Measurements from ENCODE around the gene IARS2. TPM values are rescaled to one million over a fixed set of nuclear protein-coding genes. Genes with fewer than 3 reads are reported as not detected.
A peak's percentile ranks its signal among the peaks of the same experiment; 100 is the strongest.

The IARS2 gene
- total RNA-seq = 10 to 100 TPM; 54.8 to 87.7 (median 75.4) TPM

- Histone ChIP-seq H3K4me1 (peaks cover 13 to 33% (median 25%) of the 10 kb centered on the region in 4 donors), H3K9me3 (no peaks in the 10 kb centered on the region), H3K4me3 (peak within 1 kb of the TSS; percentile 91 to 97 (median 95)), H3K27me3 (no peaks in the 10 kb centered on the region), H3K27ac (replicated peaks in 1 of 4) (peak within 1 kb of the TSS; percentile 82 to 89 (median 85)), H3K36me3 (peaks cover 12 to 30% (median 24%) of the 10 kb centered on the region in 4 donors)
- TF ChIP-seq EP300 (IDR thresholded peaks at IDR 0.05) (no peak), CTCF (IDR thresholded peaks at IDR 0.05) (no peak), POLR2AphosphoS5 (IDR thresholded peaks at IDR 0.05) (peak; percentile 51 to 71), POLR2A (IDR thresholded peaks at IDR 0.05; ENCODE audit: low read depth) (no peak)
- peak; percentile 95 for DNase-seq (ENCODE audit: extremely low spot score)
- intact Hi-C loops (cut with DNase I) = no loop called here
- WGBS = 9% methylated on average over 10 of the region's 73 CpGs
These were observed at the start of gene IARS2 for GRCh38 chr1:220094016-220094911. Gene IARS2, plus strand, starts transcription at chr1:220094132. Its CDS starts 85 bp downstream, at chr1:220094217.

GRCh38 chr1:220044678-220045355 is 49.1 kb upstream of the IARS2 start:
- intact Hi-C loops (cut with DNase I) = loop anchor here (5.0 kb wide), 1 partner anchor 42 kb away; the partner anchor contains the start of gene BPNT1
- 81% methylated on average over 4 of the region's 4 CpGs for WGBS
- peak overlapping the region; percentile 70 to 93 (median 84) for H3K4me3 ChIP-seq
- DNase-seq (ENCODE audit: extremely low spot score) = no peak
- TF ChIP-seq EP300 (IDR thresholded peaks at IDR 0.05) = no peak
- TF ChIP-seq POLR2AphosphoS5 (IDR thresholded peaks at IDR 0.05) = no peak
- no peak for TF ChIP-seq CTCF (IDR thresholded peaks at IDR 0.05)
- no peak for TF ChIP-seq POLR2A (IDR thresholded peaks at IDR 0.05; ENCODE audit: low read depth)
- no peaks in the 10 kb centered on the region for H3K9me3 ChIP-seq
- H3K27ac ChIP-seq (replicated peaks in 1 of 4) = peak overlapping the region; percentile 82 to 94 (median 90)
- H3K4me1 ChIP-seq = peaks cover 10 to 29% (median 28%) of the 10 kb centered on the region in 4 donors
- no peaks in the 10 kb centered on the region for H3K27me3 ChIP-seq
- peaks cover 2 to 18% (median 7%) of the 10 kb centered on the region in 4 donors for H3K36me3 ChIP-seq

- Histone ChIP-seq H3K9me3 (no peaks in the 10 kb centered on the region), H3K27ac (replicated peaks in 1 of 4) (peak overlapping the region; percentile 82 to 94 (median 90)), H3K4me1 (peaks cover 10 to 29% (median 28%) of the 10 kb centered on the region in 4 donors), H3K27me3 (no peaks in the 10 kb centered on the region), H3K36me3 (peaks cover 0 to 11% (median 2%) of the 10 kb centered on the region in 4 donors), H3K4me3 (peak overlapping the region; percentile 70 to 93 (median 84))
- no peak for DNase-seq (ENCODE audit: extremely low spot score)
- 31% methylated on average over 17 of the region's 17 CpGs for WGBS
- intact Hi-C loops (cut with DNase I) = loop anchor here (5.0 kb wide), 1 partner anchor 42 kb away; the partner anchor contains the start of gene BPNT1
- no peak for TF ChIP-seq POLR2AphosphoS5 (IDR thresholded peaks at IDR 0.05)
- TF ChIP-seq POLR2A (IDR thresholded peaks at IDR 0.05; ENCODE audit: low read depth) = no peak
- no peak for TF ChIP-seq EP300 (IDR thresholded peaks at IDR 0.05)
- TF ChIP-seq CTCF (IDR thresholded peaks at IDR 0.05) = no peak
These were observed 48.4 kb upstream of the IARS2 start for GRCh38 chr1:220045356-220046051.
